Measurements from ENCODE around the gene NEXN.

DNA sequence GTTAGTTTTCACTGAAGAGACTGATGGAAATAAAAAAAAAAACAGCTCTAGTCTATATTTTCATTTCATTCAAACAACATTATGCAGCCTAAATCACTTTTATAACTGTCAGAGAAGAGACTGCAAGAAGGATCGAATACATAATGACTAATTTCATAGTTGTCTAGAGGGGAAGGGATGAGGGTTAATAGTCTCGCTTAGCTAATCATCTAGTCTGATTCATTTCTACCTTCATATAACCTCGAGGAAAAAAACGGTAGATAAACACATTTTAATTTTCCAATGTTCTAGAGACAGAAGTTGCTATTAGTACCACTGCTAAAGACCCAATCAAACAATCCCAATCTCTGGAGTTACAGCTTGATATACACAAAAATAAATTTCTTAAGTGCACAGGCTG lies 87.0 kb downstream of the NEXN start:
- TF ChIP-seq POLR2A (IDR thresholded peaks at IDR 0.05) = no peak
- TF ChIP-seq, protein P1, sequence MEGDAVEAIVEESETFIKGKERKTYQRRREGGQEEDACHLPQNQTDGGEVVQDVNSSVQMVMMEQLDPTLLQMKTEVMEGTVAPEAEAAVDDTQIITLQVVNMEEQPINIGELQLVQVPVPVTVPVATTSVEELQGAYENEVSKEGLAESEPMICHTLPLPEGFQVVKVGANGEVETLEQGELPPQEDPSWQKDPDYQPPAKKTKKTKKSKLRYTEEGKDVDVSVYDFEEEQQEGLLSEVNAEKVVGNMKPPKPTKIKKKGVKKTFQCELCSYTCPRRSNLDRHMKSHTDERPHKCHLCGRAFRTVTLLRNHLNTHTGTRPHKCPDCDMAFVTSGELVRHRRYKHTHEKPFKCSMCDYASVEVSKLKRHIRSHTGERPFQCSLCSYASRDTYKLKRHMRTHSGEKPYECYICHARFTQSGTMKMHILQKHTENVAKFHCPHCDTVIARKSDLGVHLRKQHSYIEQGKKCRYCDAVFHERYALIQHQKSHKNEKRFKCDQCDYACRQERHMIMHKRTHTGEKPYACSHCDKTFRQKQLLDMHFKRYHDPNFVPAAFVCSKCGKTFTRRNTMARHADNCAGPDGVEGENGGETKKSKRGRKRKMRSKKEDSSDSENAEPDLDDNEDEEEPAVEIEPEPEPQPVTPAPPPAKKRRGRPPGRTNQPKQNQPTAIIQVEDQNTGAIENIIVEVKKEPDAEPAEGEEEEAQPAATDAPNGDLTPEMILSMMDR (IDR thresholded peaks at IDR 0.05) = no peak

Data from heart left ventricle (tissue), 13 donors.